HG02642 (cell line): Measurements from ENCODE around the gene SNX9.
"Not testable (repeated sequence)": the region's sequence is repeated elsewhere in the genome, so short reads cannot be mapped to it uniquely, and the experiment has no call there.

Experiments
- ATAC-seq: cut with Tn5 transposase; IDR thresholded peaks from one replicate; pipeline ENCODE4 v1.9.1; 2021; ENCODE audit warnings: mild to moderate bottlenecking; ENCODE audit not compliant: unreplicated experiment, poor library complexity

Gene SNX9

DNA sequence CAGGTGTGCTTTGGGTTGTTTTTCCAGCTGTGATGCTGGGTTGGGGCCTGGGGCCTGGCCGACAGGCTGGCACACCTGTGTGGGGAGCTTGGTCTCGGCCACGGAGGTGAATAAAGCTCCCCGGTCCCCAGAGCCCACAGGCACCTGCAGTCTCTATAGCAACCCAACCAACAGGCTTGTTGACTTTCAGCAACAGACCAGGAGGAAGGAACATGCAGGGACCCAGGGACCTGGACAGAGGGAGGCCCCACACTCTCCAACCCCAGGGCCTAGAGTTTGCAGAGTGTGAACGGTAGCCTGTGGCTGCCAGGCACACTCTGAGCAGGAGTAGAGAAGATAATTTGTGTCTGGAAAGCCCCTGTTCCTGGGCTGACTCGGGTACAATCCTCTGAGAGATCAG is 144.0 kb downstream of the SNX9 start:
- ATAC-seq, result no peak

DNA sequence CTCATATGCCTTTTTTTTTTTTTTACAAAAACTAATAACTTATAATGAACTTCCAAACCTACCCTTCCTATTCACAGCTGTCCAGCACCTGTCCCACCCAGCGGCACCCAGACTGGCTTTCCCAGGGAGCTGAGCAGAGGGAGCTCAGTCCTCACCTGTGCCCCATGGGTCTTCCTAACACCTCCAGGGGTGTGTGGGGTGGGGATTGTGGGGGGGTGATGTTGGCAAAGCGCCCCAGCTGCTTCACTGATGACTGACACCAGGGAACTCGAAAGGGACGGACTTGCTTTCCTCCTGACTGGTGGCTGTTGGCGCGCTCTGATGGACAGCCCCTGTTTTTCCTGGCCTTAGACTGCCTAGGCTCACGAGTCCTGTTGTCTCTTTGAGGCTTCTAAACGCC is 144.4 kb downstream of the SNX9 start:
- ATAC-seq, result no peak

DNA sequence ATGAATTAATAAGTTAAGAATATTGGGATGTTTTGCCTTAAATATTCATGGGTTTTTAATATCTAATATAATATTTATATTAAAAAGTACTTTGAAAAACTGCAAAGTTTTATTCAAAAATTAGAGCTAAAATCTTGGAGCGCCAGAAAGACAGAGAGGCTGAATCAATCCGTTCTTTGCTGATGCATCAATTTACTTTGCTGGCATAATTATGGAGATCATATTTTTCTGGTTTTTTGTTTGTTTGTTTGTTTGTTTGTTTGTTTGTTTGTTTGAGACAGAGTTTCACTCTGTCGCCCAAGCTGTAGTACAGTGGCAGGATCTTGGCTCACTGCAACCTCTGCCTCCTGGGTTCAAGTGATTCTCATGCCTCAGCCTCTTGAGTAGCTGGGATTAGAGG is 149.1 kb downstream of the SNX9 start:
- not testable (repeated sequence) for ATAC-seq

GRCh38 chr6:157974341-157974894 is 151.4 kb downstream of the SNX9 start:
- no peak for ATAC-seq

- no peak for ATAC-seq
Observed at GRCh38 chr6:157974967-157975366, 151.9 kb downstream of the SNX9 start.

GRCh38 chr6:157975456-157975855 is 152.4 kb downstream of the SNX9 start:
- no peak for ATAC-seq

- no peak for ATAC-seq
Observed at GRCh38 chr6:157976345-157977175, 153.5 kb downstream of the SNX9 start.

- ATAC-seq, result no peak
Observed at GRCh38 chr6:157977176-157977804, 154.2 kb downstream of the SNX9 start.

DNA sequence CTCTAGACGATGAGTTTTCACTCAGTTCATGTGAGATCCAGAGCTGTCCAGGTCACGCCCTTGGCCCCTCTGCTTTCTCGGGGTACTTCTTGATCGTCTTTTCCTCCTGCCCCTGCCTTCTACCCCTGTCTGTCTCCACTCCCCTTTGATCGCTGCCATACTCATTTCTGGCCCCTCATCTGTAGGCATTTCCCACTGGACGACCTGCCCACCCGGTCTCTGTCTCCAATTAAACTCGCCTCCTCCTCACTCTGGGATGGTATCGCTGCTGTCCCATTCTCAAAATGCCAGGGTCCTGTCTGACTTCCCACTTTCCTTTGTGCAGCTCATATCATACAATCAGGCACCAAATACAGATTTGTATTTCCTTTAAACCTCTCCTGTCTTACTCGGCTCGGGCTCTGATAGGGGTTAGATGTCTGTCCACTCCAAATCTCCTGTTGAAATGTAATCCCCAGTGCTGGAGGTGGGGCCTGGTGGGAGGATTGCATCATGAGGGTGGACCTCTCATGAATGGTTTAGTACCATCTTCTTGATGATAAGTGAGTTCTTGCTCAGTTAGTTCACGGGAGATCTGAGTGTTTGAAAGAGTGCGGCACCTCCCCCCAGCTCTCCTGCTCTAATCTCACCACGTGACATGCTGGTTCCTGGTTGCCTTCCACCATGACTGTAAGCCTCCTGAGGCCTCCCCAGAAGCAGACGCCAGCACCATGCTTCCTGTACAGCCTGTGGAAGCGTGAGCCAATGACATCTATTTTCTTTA is 155.2 kb downstream of the SNX9 start:
- no peak for ATAC-seq

- no peak for ATAC-seq
Observed at GRCh38 chr6:157980288-157981131, 157.5 kb downstream of the SNX9 start.

GRCh38 chr6:157981132-157981394 is 158.0 kb downstream of the SNX9 start:
- peak; percentile 27 for ATAC-seq

- ATAC-seq, result peak; percentile 82
Observed at GRCh38 chr6:157981395-157982101, 158.5 kb downstream of the SNX9 start, which contains the start of gene SYNJ2. TSS of gene SYNJ2 (plus strand) at chr6:157981863. CDS start at chr6:157981962, 99 bp downstream.

- ATAC-seq, result peak; percentile 34
Observed at GRCh38 chr6:157982102-157982562, 159.1 kb downstream of the SNX9 start.

DNA sequence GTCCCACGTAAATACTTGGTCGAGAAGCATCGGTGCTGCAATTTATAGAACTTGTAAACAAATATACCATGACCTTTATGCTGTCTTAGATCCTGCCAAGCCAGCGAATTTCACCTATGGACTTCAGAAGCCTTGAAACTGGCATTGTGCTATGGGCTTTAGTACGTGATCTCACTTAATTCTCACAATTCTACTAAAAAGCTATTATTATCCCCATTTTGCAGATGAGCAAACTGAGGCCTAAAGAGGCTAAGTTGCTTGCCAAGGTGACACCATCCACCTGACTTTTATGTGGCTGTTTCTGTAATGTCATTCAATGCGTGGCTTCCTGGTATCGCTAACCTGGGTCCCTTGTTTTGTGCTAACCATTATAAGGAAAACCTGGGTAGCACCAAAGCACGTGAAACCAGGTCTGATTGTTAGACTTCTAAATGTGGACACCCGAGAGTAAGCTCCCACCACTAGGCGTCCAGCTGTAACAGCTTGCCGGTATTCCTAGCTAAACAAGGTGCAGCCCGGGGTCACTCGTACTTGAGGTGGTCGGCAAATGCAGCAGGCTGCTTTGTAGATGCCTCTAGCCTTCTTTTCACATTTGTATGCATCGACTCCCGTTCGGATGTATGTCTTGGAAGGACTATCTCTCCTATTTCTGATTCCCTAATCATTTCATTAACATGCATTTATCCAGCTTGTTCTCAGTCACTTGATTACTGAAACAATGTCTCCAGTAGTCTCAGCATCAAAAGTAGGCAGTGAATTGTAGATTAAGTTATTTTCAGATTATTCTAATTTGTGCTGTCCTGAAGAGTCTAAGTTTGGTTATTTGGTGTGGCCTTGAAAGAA is 159.7 kb downstream of the SNX9 start:
- no peak for ATAC-seq

- no peak for ATAC-seq
Observed at GRCh38 chr6:157983406-157984119, 160.5 kb downstream of the SNX9 start.

DNA sequence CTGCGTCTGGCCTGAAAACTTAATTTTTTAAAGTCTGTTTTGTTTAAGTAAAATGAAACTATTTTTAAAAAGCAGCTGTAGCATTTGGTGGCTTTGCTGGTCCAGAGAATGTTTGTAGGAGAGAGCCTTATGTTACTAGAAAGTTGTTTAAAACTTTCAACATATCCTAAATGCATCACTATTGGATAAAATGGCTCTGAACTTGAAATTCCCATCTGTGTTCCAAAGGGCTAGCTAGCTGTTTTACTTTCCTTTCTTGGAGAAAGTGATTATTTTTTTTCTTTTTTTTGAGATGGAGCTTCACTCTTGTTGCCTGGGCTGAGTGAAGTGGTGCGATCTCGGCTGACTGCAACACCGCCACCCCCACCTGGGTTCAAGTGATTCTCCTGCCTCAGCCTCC is 161.1 kb downstream of the SNX9 start:
- no peak for ATAC-seq

DNA sequence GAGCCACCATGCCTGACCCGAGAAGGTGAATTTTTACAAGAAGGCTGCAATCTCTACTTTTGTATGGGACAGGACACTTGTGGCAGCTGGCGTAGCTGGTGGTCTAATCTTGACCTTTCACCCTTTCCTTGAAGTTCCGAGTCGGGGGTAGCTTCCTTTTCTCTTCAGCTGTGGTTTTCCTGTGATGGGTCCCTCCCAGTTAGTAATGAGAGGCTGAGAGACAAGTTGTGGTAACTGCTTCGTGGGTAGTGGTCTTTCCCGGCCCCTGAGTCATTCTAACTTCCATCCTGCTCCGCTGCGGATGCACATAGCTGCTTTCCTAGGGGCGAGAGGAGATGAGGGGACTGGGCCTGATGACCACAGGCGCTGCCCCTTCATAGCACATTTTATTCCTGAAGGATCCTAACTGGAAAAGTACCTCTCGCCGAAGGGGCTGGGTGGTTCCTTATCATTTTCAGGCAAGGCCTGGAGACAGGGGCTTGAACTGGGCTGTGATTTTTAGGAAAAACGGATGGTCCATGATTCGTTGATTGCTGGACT is 161.7 kb downstream of the SNX9 start:
- no peak for ATAC-seq
